ENCODE data around the gene SLC6A19. TPM values are rescaled to one million over a fixed set of nuclear protein-coding genes. Genes with fewer than 3 reads are reported as not detected.

SLC6A19 gene
- total and polyA plus RNA-seq, 2 experiments from 2014 or later, result 5.2 to 5.8 TPM

- H3K79me2 ChIP-seq, result no peaks in the 10 kb centered on the region
- H2AFZ ChIP-seq, result no peak overlapping the region
- no peak for DNase-seq (ENCODE audit: low spot score)
- 94% methylated on average over 9 of the region's 9 CpGs for WGBS (ENCODE audit: low lambda C conversion rate, missing lambda C conversion rate)
- no peak overlapping the region for H3K4me2 ChIP-seq
- H3K27ac ChIP-seq, result no peak overlapping the region
- H3K9me3 ChIP-seq (ENCODE audit: low read depth), result no peaks in the 10 kb centered on the region
- TF ChIP-seq EZH2 (IDR thresholded peaks at IDR 0.05; ENCODE audit: borderline replicate concordance), result no peak
- TF ChIP-seq CTCF (IDR thresholded peaks at IDR 0.05; ENCODE audit: poor library complexity), result no peak
- no peak for TF ChIP-seq EZH2phosphoT487 (IDR thresholded peaks at IDR 0.05; ENCODE audit: low read depth, severe bottlenecking, unreplicated experiment)
- no peaks in the 10 kb centered on the region for H3K4me1 ChIP-seq (ENCODE audit: insufficient read depth)
- H3K27me3 ChIP-seq, result no peaks in the 10 kb centered on the region
- no peaks in the 10 kb centered on the region for H3K9me2 ChIP-seq (replicated peaks; ENCODE audit: insufficient read depth)
- H3K4me3 ChIP-seq, result no peak overlapping the region
- no peaks in the 10 kb centered on the region for H3K36me3 ChIP-seq (replicated peaks; ENCODE audit: insufficient read depth, low read depth)
- no peaks in the 10 kb centered on the region for H4K20me1 ChIP-seq (ENCODE audit: insufficient read depth, poor library complexity, severe bottlenecking)
These were observed 19.0 kb downstream of the SLC6A19 start for GRCh38 chr5:1220351-1220750.

DNA sequence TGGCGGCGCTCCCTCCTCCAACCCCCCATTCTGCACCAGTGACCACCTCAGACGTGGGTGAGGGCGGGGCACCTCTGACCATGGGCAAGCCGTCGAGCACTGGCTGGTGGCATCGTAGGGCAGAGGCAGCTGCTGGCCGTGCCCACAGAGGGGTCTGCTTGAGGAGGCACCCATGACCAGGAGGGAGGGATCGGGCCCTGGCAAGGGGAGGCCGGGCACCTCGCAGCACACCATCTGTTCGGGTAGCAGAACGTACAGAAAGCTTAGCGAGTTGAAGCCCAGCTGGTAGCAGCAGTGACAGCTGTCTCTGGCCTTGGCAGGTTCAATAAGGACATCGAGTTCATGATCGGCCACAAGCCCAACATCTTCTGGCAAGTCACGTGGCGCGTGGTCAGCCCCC, 19.4 kb downstream of the SLC6A19 start:
- no peak for DNase-seq (ENCODE audit: low spot score)
- no peaks in the 10 kb centered on the region for H3K4me1 ChIP-seq (ENCODE audit: insufficient read depth)
- H3K27ac ChIP-seq, result no peak overlapping the region
- no peaks in the 10 kb centered on the region for H3K27me3 ChIP-seq
- WGBS (ENCODE audit: low lambda C conversion rate, missing lambda C conversion rate), result 96% methylated on average over 18 of the region's 19 CpGs
- TF ChIP-seq EZH2phosphoT487 (IDR thresholded peaks at IDR 0.05; ENCODE audit: low read depth, severe bottlenecking, unreplicated experiment), result no peak
- no peaks in the 10 kb centered on the region for H3K9me2 ChIP-seq (replicated peaks; ENCODE audit: insufficient read depth)
- H3K79me2 ChIP-seq, result no peaks in the 10 kb centered on the region
- no peaks in the 10 kb centered on the region for H3K9me3 ChIP-seq (ENCODE audit: low read depth)
- no peaks in the 10 kb centered on the region for H4K20me1 ChIP-seq (ENCODE audit: insufficient read depth, poor library complexity, severe bottlenecking)
- H3K4me3 ChIP-seq, result no peak overlapping the region
- H2AFZ ChIP-seq, result no peak overlapping the region
- H3K4me2 ChIP-seq, result no peak overlapping the region
- H3K36me3 ChIP-seq (replicated peaks; ENCODE audit: insufficient read depth, low read depth), result no peaks in the 10 kb centered on the region

DNA sequence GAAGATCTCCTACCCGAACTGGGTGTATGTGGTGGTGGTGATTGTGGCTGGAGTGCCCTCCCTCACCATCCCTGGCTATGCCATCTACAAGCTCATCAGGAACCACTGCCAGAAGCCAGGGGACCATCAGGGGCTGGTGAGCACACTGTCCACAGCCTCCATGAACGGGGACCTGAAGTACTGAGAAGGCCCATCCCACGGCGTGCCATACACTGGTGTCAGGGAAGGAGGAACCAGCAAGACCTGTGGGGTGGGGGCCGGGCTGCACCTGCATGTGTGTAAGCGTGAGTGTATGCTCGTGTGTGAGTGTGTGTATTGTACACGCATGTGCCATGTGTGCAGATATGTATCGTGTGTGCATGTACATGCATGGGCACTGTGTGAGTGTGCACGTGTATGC, 20.3 kb downstream of the SLC6A19 start:
- H3K9me2 ChIP-seq (replicated peaks; ENCODE audit: insufficient read depth), result no peaks in the 10 kb centered on the region
- no peaks in the 10 kb centered on the region for H3K79me2 ChIP-seq
- no peaks in the 10 kb centered on the region for H3K27me3 ChIP-seq
- no peak overlapping the region for H3K4me3 ChIP-seq
- 93% methylated on average over 10 of the region's 10 CpGs for WGBS (ENCODE audit: low lambda C conversion rate, missing lambda C conversion rate)
- no peaks in the 10 kb centered on the region for H3K4me1 ChIP-seq (ENCODE audit: insufficient read depth)
- H2AFZ ChIP-seq, result no peak overlapping the region
- no peak for DNase-seq (ENCODE audit: low spot score)
- no peaks in the 10 kb centered on the region for H3K9me3 ChIP-seq (ENCODE audit: low read depth)
- H3K36me3 ChIP-seq (replicated peaks; ENCODE audit: insufficient read depth, low read depth), result no peaks in the 10 kb centered on the region
- H3K4me2 ChIP-seq, result no peak overlapping the region
- no peak overlapping the region for H3K27ac ChIP-seq
- H4K20me1 ChIP-seq (ENCODE audit: insufficient read depth, poor library complexity, severe bottlenecking), result no peaks in the 10 kb centered on the region
- TF ChIP-seq EZH2phosphoT487 (IDR thresholded peaks at IDR 0.05; ENCODE audit: low read depth, severe bottlenecking, unreplicated experiment) (no peak), EZH2 (IDR thresholded peaks at IDR 0.05; ENCODE audit: borderline replicate concordance) (no peak), CTCF (IDR thresholded peaks at IDR 0.05; ENCODE audit: poor library complexity) (no peak)

GRCh38 chr5:1222147-1222546, 20.8 kb downstream of the SLC6A19 start:
- no peak overlapping the region for H2AFZ ChIP-seq
- H3K36me3 ChIP-seq (replicated peaks; ENCODE audit: insufficient read depth, low read depth), result no peaks in the 10 kb centered on the region

More at GRCh38 chr5:1222147-1222546, 20.8 kb downstream of the SLC6A19 start:
- Histone ChIP-seq H3K4me2 (no peak overlapping the region), H4K20me1 (ENCODE audit: insufficient read depth, poor library complexity, severe bottlenecking) (no peaks in the 10 kb centered on the region), H3K79me2 (no peaks in the 10 kb centered on the region), H3K27me3 (no peaks in the 10 kb centered on the region), H3K9me3 (ENCODE audit: low read depth) (no peaks in the 10 kb centered on the region), H3K4me1 (ENCODE audit: insufficient read depth) (no peaks in the 10 kb centered on the region), H3K27ac (no peak overlapping the region), H3K9me2 (replicated peaks; ENCODE audit: insufficient read depth) (no peaks in the 10 kb centered on the region), H3K4me3 (no peak overlapping the region)
- no peak for DNase-seq (ENCODE audit: low spot score)
- TF ChIP-seq EZH2 (IDR thresholded peaks at IDR 0.05; ENCODE audit: borderline replicate concordance) (no peak), EZH2phosphoT487 (IDR thresholded peaks at IDR 0.05; ENCODE audit: low read depth, severe bottlenecking, unreplicated experiment) (no peak), CTCF (IDR thresholded peaks at IDR 0.05; ENCODE audit: poor library complexity) (no peak)
- WGBS (ENCODE audit: low lambda C conversion rate, missing lambda C conversion rate), result 96% methylated on average over 9 of the region's 9 CpGs
